Stimulated activated CD8-positive, alpha-beta memory T cell treated with anti-CD3 and anti-CD28 coated beads, Interleukin-4, amount 100 ng/mL, for 4 hours (primary cell): ENCODE measurements around the gene TCEAL7.

Experiments
- DNase-seq, 2 donors: peaks; one replicate each; pipeline ENCODE4 v3.0.0-alpha.2; 2020; ENCODE audit warnings: low read depth in 2 of 2, low spot score in 1 of 2

TCEAL7 gene

GRCh38 chrX:103363046-103363445, 33.0 kb downstream of the TCEAL7 start:
- DNase-seq = no peak

- no peak for DNase-seq
These were observed 37.5 kb downstream of the TCEAL7 start for GRCh38 chrX:103367502-103367901.

- DNase-seq = no peak
These were observed 39.4 kb downstream of the TCEAL7 start for GRCh38 chrX:103369479-103369878.

GRCh38 chrX:103372886-103373285, 42.8 kb downstream of the TCEAL7 start:
- no peak for DNase-seq

GRCh38 chrX:103373581-103373980, 43.5 kb downstream of the TCEAL7 start:
- DNase-seq = no peak

- no peak for DNase-seq
These were observed 46.3 kb downstream of the TCEAL7 start, which contains the start of gene BEX3 for GRCh38 chrX:103376118-103376978. BEX3 (plus strand) TSS chrX:103376538; CDS start chrX:103377522, 984 bp downstream.

- DNase-seq = no peak
These were observed 46.9 kb downstream of the TCEAL7 start for GRCh38 chrX:103376979-103377324.

GRCh38 chrX:103378990-103379389, 49.0 kb downstream of the TCEAL7 start:
- no peak for DNase-seq
